GM19193 (cell line): ENCODE data around the gene KHDC3L.

Experiments used
- POLR2A ChIP-seq: IDR thresholded peaks from 4 replicates; pipeline ENCODE4 v1.6.1; 2011; ENCODE audit not compliant: insufficient read depth, insufficient read length; ENCODE audit errors: extremely low read depth

The KHDC3L gene

GRCh38 chr6:73362869-73363536 is 545 bp downstream of the KHDC3L start:
- no peak for TF ChIP-seq POLR2A

- TF ChIP-seq POLR2A, result no peak
Observed at GRCh38 chr6:73363537-73363875, 1.0 kb downstream of the KHDC3L start.

GRCh38 chr6:73364121-73364520 is 1.7 kb downstream of the KHDC3L start:
- no peak for TF ChIP-seq POLR2A

GRCh38 chr6:73364549-73364948 is 2.1 kb downstream of the KHDC3L start:
- no peak for TF ChIP-seq POLR2A

- TF ChIP-seq POLR2A, result no peak
Observed at GRCh38 chr6:73367761-73368355, 5.4 kb downstream of the KHDC3L start.

- TF ChIP-seq POLR2A, result no peak
Observed at GRCh38 chr6:73368675-73369074, 6.2 kb downstream of the KHDC3L start.

GRCh38 chr6:73369157-73369556 is 6.7 kb downstream of the KHDC3L start:
- TF ChIP-seq POLR2A, result no peak

GRCh38 chr6:73369563-73369962 is 7.1 kb downstream of the KHDC3L start, which contains the start of gene OOEP:
OOEP (minus strand) TSS chr6:73369897; CDS start chr6:73369792, 105 bp downstream.
- TF ChIP-seq POLR2A, result no peak

GRCh38 chr6:73371984-73372383 is 9.5 kb downstream of the KHDC3L start:
- TF ChIP-seq POLR2A, result no peak

- TF ChIP-seq POLR2A, result no peak
Observed at GRCh38 chr6:73372516-73372915, 10.1 kb downstream of the KHDC3L start.

GRCh38 chr6:73375216-73375615 is 12.8 kb downstream of the KHDC3L start:
- TF ChIP-seq POLR2A, result no peak

- TF ChIP-seq POLR2A, result no peak
Observed at GRCh38 chr6:73377225-73377624, 14.8 kb downstream of the KHDC3L start.

GRCh38 chr6:73382462-73383113 is 20.1 kb downstream of the KHDC3L start:
- no peak for TF ChIP-seq POLR2A

- TF ChIP-seq POLR2A, result no peak
Observed at GRCh38 chr6:73388433-73388799, 26.0 kb downstream of the KHDC3L start.

GRCh38 chr6:73388800-73389512 is 26.5 kb downstream of the KHDC3L start:
- peak; percentile 42 for TF ChIP-seq POLR2A
